Transverse colon (tissue), 4 donors: ENCODE results near the gene EEPD1.

Experiments used
- CTCF ChIP-seq, 5 experiments: fragments of 200-600 bp in 3 of 5; fragments of 450-650 bp in 2 of 5; sonication (generic) in 3 of 5; IDR thresholded peaks; 1 replicate in 2 of 5; 2 replicates in 3 of 5; pipeline ENCODE4 v1.5.1; 2016 to 2017; ENCODE audit warnings: antibody characterized with exemption in 5 of 5, inconsistent platforms in 3 of 5, mild to moderate bottlenecking in 2 of 5, moderate library complexity in 1 of 5
- EP300 ChIP-seq: sonication (generic); formaldehyde crosslinking; IDR thresholded peaks from one replicate; pipeline ENCODE4 v1.6.1; 2017; ENCODE audit warnings: antibody characterized with exemption, low read depth
- POLR2A ChIP-seq: fragments of 450-650 bp; IDR thresholded peaks from one replicate; pipeline ENCODE4 v1.6.1; 2016; ENCODE audit warnings: antibody characterized with exemption, mild to moderate bottlenecking, moderate library complexity
- POLR2AphosphoS5 ChIP-seq, 3 donors: sonication (generic); formaldehyde crosslinking; IDR thresholded peaks; one replicate each; pipeline ENCODE4 v1.6.1; 2016; ENCODE audit warnings: antibody characterized with exemption in 3 of 3

- TF ChIP-seq CTCF (IDR thresholded peaks at IDR 0.05), result no peak
- no peak for TF ChIP-seq POLR2A
- TF ChIP-seq POLR2AphosphoS5 (IDR thresholded peaks at IDR 0.05), result no peak
- TF ChIP-seq EP300, result no peak
Measured at GRCh38 chr7:36188266-36188665, 35.2 kb downstream of the EEPD1 start.
